ENCODE data around the gene FTO.

FTO gene

DNA sequence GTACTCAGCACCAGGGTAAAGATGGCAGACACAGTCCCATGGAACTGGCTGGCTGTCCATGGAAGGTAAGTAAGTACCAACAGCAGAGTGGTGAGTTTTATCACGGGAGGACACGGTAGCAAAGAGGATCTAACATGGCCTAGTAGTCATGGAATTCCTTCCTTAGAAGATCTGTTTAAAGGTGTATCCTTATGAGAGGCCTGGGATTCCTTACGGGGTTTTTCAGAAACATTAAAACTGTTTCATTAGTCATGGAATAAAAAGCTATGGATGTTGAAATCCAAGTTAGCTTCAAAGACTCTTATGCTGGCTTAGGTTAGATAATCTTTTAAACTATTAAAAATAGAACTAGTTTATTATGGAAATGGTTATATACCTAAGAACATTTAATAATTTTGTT lies 7.4 kb downstream of the FTO start:
- no peak for DNase-seq (ENCODE audit: low read depth)

DNA sequence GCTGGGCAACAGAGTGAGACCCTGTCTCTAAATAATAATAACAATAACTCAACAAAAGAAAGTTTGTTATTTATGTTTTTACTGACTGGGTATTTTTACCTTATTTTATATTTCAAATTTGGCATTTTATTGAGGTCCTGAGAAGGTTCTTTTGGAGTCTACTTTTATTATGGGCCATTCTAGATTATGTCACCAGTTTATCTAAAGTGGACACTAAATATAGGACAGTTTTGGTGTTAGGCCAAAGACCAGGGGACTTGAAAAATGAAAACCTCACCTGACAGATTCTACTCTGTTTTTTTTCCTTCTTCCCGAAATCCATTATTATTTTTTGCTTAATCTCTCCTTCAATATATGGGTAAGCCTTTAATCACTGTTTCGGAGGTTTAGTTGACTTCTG lies 8.1 kb downstream of the FTO start:
- DNase-seq (ENCODE audit: low read depth) = no peak

- no peak for DNase-seq (ENCODE audit: low read depth)
These were observed 9.6 kb downstream of the FTO start for GRCh38 chr16:53713403-53714204.

DNA sequence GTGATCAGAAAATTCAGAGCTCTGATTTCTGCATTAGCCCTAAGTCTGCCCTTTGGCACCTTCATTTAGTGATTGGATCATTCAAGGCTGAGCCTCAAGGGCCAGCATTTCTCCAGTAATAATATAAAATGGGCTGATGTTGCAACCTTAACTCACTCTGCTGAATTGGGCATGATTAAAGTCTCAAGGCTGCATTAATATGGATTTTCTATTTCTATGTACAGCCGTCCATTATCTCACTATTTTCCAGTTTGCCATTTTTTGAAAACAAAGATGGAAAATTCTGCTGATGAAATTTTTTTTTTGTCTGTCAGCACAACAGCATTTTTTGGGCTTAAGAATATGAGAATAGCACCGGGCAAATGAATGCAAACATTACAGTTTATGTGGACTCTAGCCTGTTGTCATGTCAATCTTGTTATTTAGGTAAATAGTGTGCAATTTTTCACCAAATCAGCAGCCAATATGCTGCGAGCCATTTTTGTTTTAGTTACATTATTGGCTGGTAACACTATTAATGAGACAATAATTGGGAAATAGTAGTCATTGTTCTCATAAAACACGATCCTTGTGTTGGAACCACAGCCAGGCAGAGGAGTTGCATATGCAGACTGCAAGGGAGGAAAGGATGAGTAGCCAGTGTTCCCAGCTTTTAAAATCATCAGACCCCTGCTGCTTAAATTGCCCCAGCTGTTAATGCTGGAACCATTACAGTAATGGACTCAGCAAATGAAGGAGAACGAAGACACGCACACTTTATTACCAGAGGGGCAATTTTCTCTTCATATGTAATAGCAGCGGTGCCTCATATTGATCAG lies 10.5 kb downstream of the FTO start:
- DNase-seq (ENCODE audit: low read depth) = no peak

- DNase-seq (ENCODE audit: low read depth) = no peak
These were observed 11.0 kb downstream of the FTO start for GRCh38 chr16:53715023-53715384.

DNA sequence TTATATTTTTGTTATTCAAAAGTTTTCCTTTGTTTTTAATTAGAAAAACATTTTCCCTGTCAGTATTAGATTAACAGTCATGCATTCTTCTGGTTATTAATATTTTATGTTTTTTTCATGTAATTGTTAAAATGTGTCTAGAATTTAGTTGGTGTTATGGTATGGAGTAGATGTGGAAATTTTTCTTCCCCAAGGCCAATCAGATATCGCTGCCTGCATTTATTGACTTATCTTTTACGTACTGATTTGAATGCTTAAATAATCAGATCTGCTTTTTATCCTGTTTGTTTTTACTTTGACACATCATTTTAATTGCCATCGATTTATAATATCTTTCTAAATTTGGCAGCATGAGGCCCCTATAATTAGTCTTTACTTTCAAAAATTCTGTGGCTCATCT lies 13.6 kb downstream of the FTO start:
- no peak for DNase-seq (ENCODE audit: low read depth)

GRCh38 chr16:53721017-53721416 lies 17.1 kb downstream of the FTO start:
- DNase-seq (ENCODE audit: low read depth) = no peak

- peak; percentile 17 for DNase-seq (ENCODE audit: low read depth)
These were observed 22.7 kb downstream of the FTO start for GRCh38 chr16:53726625-53727024.

- DNase-seq (ENCODE audit: low read depth) = no peak
These were observed 26.7 kb downstream of the FTO start for GRCh38 chr16:53730693-53731092.

DNA sequence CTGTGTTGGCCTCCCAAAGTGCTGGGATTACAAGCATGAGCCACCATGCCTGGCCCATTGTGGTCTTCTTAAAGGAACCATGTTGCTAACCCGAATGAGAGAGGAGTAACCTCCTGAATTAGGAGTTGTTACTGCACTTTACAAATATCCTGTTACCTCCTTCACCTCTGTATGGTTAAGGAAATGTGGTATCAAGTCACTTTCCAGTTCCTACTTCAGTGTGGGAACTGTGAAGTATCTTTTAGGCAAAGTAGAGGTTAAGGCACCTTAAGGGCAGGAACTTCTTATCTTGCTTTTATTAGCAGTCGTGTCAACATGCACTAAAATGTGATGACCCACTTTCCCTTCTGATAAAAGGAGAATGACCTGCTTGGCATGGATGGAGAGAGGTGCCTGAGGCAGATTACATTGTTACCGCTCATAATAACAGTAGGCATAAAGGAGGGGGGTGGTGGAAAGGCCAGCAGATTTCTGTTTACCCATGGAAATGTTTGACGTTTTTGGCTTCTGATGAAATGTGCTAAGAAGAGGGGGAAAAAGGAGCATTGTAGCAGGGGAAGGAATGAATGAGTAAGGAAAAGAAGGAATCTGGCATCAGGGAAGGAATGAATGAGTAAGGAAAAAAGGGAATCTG lies 28.5 kb downstream of the FTO start:
- DNase-seq (ENCODE audit: low read depth) = no peak

GRCh38 chr16:53734908-53735307 lies 31.0 kb downstream of the FTO start:
- no peak for DNase-seq (ENCODE audit: low read depth)

DNA sequence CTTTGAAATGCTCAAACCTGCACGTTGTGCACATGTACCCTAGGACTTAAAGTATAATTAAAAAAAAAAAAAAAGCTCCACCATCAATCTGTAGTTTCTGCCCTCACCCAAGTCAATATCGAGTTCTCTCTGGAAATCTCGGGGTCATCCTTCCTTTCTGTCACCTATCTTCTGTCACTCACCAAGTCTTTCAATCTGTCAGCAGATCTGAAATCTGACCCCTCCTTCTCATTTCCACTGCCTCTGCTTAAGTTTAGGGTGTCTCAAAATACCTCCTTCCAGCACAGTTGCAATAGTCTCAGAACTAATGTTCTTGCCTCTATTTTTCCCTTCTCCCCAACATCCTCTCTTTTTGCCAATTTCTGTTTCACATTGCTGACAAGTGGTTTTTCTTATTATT lies 32.3 kb downstream of the FTO start:
- no peak for DNase-seq (ENCODE audit: low read depth)

- no peak for DNase-seq (ENCODE audit: low read depth)
These were observed 33.6 kb downstream of the FTO start for GRCh38 chr16:53737552-53737951.

DNA sequence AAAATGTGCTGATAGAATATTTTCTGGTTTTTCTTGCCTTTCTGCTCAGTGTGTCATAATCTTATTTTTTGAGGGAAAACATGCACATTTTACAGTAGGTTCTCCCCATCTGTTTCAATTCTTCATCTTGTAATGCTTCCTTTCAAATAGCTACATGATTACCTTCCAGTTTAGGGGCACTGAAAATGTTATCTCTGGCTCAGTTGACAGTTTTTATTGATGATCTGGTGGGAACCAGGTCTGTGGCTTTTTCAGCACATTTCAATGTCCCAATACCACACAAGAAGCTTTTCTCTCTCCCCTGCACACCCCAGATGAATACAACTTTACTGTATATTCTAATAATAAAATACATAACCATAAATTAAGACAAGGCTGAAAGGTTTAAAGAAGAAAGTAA lies 36.5 kb downstream of the FTO start:
- DNase-seq (ENCODE audit: low read depth) = no peak

DNA sequence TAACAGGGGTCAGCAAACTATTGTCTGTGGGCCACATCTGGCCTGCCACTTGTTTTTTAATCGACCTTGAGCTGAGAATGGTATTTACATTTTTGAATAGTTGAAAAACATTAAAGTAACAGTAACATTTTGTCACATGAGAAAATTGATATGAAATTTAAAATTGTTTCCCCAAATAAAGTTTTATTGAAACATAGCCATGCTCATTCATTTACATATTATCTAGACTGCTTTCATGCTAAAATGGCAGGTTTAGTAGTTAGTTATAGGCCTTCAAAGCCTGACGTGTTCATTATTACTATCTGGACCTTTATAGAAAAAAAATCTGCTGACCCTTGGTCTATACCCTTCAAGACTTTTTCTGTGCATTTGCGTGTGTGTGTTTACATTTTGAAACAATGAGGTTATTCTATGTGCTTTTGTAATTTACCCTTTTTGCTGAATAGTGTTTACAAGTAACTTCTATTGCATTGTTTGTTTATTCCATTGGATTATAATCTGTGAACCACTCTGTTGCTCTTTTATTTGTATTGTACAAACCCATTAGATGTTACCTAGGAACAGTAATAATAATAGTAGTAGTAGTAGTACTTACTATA lies 37.1 kb downstream of the FTO start:
- no peak for DNase-seq (ENCODE audit: low read depth)

- no peak for DNase-seq (ENCODE audit: low read depth)
These were observed 37.6 kb downstream of the FTO start for GRCh38 chr16:53741546-53741945.

DNA sequence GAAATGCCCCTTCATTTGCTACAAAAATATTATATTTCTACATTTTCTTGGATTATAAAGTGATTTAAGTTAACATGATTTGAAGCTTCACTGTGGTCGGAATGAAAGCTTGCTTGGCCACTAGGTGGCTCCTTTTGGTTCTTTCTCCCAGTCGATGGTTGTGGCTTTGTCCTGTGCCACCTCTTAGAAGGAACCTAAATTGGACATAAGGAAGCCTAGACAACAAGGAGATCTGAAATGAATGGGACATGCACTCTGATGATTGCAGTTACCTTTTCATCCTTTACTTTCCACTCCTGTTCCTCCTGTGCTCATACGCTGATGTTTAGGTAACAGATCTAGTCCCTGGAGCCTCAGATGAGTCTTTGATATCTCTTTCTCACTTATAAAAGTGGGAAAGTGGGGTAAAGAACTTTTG lies 39.2 kb downstream of the FTO start:
- peak; percentile 26 for DNase-seq (ENCODE audit: low read depth)

DNA sequence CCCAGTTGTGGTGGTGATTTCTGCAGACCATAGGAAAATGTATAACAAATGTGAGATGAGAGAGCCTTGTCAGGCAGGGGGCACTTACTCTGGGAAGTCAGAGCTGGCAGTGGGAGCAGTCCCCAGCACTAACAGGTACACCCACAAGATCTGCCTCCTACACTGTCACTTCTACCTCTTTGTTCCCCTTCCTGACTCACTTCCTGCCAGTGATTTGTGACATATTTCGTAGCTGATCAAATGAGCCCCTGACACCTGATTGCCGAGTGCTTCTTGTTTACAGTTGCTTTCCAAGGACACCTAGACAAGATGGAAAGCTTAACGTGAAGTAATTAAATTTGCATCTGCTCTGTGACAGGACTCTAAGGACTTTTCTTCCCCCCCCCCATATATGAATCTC lies 40.5 kb downstream of the FTO start:
- DNase-seq (ENCODE audit: low read depth) = no peak

- peak; percentile 27 for DNase-seq (ENCODE audit: low read depth)
These were observed 41.1 kb downstream of the FTO start for GRCh38 chr16:53745086-53745485.

GRCh38 chr16:53745753-53746266 lies 41.9 kb downstream of the FTO start:
- DNase-seq (ENCODE audit: low read depth) = peak; percentile 76

- no peak for DNase-seq (ENCODE audit: low read depth)
These were observed 48.6 kb downstream of the FTO start for GRCh38 chr16:53752560-53752959.

GRCh38 chr16:53753431-53753830 lies 49.5 kb downstream of the FTO start:
- no peak for DNase-seq (ENCODE audit: low read depth)
